ENCODE results near the gene TFDP1.
"Not testable (repeated sequence)": the region's sequence is repeated elsewhere in the genome, so short reads cannot be mapped to it uniquely, and the experiment has no call there.

TFDP1 gene

DNA sequence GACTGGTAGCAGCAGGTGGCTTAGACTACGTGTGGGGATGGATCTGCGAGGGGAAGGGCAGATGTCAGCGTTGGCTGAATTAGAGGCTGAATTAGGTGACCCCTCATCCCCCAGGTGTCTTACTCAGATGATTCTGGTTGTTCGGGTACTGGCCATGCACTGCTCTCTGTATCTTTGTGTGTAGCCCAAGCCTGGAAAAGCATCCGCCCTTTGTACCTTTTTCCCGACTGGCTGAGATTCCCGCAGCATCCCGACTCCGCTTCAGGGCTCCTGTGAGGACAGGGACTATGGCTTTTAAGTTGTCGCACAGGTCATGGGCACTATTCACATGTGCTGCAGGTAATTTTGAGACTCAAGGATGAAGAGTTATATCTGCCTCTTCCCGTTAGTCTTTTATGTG is 7.2 kb downstream of the TFDP1 start:
- TF ChIP-seq, protein P1, sequence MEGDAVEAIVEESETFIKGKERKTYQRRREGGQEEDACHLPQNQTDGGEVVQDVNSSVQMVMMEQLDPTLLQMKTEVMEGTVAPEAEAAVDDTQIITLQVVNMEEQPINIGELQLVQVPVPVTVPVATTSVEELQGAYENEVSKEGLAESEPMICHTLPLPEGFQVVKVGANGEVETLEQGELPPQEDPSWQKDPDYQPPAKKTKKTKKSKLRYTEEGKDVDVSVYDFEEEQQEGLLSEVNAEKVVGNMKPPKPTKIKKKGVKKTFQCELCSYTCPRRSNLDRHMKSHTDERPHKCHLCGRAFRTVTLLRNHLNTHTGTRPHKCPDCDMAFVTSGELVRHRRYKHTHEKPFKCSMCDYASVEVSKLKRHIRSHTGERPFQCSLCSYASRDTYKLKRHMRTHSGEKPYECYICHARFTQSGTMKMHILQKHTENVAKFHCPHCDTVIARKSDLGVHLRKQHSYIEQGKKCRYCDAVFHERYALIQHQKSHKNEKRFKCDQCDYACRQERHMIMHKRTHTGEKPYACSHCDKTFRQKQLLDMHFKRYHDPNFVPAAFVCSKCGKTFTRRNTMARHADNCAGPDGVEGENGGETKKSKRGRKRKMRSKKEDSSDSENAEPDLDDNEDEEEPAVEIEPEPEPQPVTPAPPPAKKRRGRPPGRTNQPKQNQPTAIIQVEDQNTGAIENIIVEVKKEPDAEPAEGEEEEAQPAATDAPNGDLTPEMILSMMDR (conservative IDR thresholded peaks at IDR 0.05; ENCODE audit: low read depth, low read length): no peak
- DNase-seq (ENCODE audit: low read depth): no peak

GRCh38 chr13:113592571-113592970 is 8.0 kb downstream of the TFDP1 start:
- no peak overlapping the region for H3K4me3 ChIP-seq (ENCODE audit: low read depth, low read length)
- DNase-seq (ENCODE audit: low read depth): no peak
- TF ChIP-seq, protein P1 (conservative IDR thresholded peaks at IDR 0.05; ENCODE audit: low read depth, low read length): no peak

More for the DNA sequence above, 7.2 kb downstream of the TFDP1 start:
- no peak overlapping the region for H3K4me3 ChIP-seq (ENCODE audit: low read depth, low read length)

DNA sequence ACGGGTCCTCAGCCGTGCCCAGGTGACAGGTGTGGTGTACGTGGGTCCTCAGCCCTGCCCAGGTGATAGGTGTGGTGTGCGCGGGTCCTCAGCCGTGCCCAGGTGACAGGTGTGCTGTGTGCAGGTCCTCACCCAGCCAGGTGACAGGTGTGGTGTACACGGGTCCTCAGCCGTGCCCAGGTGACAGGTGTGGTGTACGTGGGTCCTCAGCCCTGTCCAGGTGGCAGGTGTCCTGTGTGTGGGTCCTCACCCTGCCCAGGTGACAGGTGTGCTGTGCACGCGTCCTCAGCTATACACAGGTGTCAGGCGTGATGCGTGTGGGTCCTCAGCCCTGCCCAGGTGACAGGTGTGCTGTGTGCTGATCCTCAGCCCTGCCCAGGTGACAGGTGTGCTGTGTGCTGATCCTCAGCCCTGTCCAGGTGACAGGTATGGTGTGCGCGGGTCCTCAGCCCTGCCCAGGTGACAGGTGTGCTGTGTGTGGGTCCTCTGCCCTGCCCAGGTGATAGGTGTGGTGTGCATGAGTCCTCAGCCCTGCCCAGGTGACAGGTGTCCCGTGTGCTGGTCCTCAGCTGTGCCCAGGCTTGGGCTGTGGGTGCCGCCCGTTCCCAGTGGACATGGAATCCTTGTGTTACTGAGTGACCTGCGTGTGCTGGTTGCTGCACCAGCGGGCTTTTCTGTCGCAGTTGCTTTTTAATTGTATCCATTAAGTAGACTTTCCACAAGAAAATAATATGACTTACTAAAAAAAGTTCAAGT is 9.7 kb downstream of the TFDP1 start:
- DNase-seq (ENCODE audit: low read depth); H3K4me3 ChIP-seq (ENCODE audit: low read depth, low read length): not testable (repeated sequence)

- DNase-seq (ENCODE audit: low read depth): no peak
- TF ChIP-seq, protein P1 (conservative IDR thresholded peaks at IDR 0.05; ENCODE audit: low read depth, low read length): no peak
- no peak overlapping the region for H3K4me3 ChIP-seq (ENCODE audit: low read depth, low read length)
These were observed 10.6 kb downstream of the TFDP1 start for GRCh38 chr13:113595131-113595530.

GRCh38 chr13:113596321-113597200 is 12.0 kb downstream of the TFDP1 start:
- H3K4me3 ChIP-seq (ENCODE audit: low read depth, low read length): no peak overlapping the region
- DNase-seq (ENCODE audit: low read depth): no peak
- TF ChIP-seq, protein P1 (conservative IDR thresholded peaks at IDR 0.05; ENCODE audit: low read depth, low read length): no peak

- TF ChIP-seq, protein P1 (conservative IDR thresholded peaks at IDR 0.05; ENCODE audit: low read depth, low read length): no peak
- no peak overlapping the region for H3K4me3 ChIP-seq (ENCODE audit: low read depth, low read length)
- DNase-seq (ENCODE audit: low read depth): no peak
These were observed 13.0 kb downstream of the TFDP1 start for GRCh38 chr13:113597391-113598080.

DNA sequence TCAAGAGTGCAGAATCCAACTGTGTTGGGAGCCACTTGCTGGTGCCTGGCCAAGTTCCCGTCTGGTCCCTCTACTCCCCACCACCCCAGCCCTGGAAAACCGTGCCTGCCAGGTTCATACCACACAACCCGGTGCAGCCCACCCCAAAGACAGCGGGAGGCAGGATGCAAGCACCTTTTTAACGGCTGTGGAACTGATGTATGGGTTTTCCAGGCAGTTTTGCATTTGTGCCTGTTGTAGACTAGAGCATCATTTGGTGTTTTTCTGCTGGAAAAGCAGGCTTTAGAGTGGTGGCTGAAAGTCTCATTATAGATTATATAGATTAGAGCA is 13.5 kb downstream of the TFDP1 start:
- no peak overlapping the region for H3K4me3 ChIP-seq (ENCODE audit: low read depth, low read length)
- TF ChIP-seq, protein P1 (conservative IDR thresholded peaks at IDR 0.05; ENCODE audit: low read depth, low read length): no peak
- no peak for DNase-seq (ENCODE audit: low read depth)

Measured in choroid plexus epithelial cell (primary cell).